ENCODE results near the gene C20orf202. TPM values are rescaled to one million over a fixed set of nuclear protein-coding genes. Genes with fewer than 3 reads are reported as not detected.

Gene C20orf202
- total RNA-seq, 1 donor, result not detected

DNA sequence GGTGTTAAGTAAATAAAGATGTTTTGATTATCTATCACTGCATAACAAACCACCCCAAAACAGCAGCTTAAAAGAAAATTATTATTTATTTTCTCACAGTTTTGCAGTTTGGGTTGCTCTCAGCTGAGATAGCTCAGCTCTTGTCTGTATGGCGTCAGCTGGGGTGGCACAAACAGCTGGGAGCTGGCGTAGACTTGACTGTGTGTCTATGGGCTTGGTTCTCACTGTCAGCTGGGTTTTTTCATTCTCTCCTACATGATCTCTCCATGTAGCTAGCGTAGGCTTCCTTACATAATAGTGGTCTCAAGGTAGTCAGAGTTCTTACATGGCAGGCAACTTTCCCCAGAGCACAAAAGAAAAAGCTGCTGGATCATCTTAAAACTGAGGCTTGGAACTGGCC lies 12.0 kb upstream of the C20orf202 start:
- Histone ChIP-seq H3K79me2 (ENCODE audit: insufficient read depth, low read length) (no peaks in the 10 kb centered on the region), H3K4me1 (ENCODE audit: insufficient read depth, low read length) (no peaks in the 10 kb centered on the region), H3K4me2 (ENCODE audit: insufficient read depth, low read length) (no peak overlapping the region), H3K36me3 (ENCODE audit: insufficient read depth, low read length) (no peaks in the 10 kb centered on the region), H3K27ac (ENCODE audit: low read depth, low read length) (no peak overlapping the region), H3K9me3 (ENCODE audit: low read depth, low read length) (no peaks in the 10 kb centered on the region), H4K20me1 (ENCODE audit: insufficient read depth, low read length) (no peaks in the 10 kb centered on the region), H2AFZ (ENCODE audit: low read length) (no peak overlapping the region), H3K4me3 (ENCODE audit: insufficient read depth, low read length) (no peak overlapping the region), H3K27me3 (ENCODE audit: insufficient read depth, low read length) (peaks cover 33% of the 10 kb centered on the region)
- DNase-seq (ENCODE audit: insufficient read length, low spot score, missing footprints), result no peak
- no peak for TF ChIP-seq CTCF (IDR thresholded peaks at IDR 0.05; ENCODE audit: extremely low read depth, low read depth, low read length)

- Histone ChIP-seq H3K36me3 (ENCODE audit: insufficient read depth, low read length) (no peaks in the 10 kb centered on the region), H3K9me3 (ENCODE audit: low read depth, low read length) (no peaks in the 10 kb centered on the region), H3K4me3 (ENCODE audit: insufficient read depth, low read length) (no peak overlapping the region), H4K20me1 (ENCODE audit: insufficient read depth, low read length) (no peaks in the 10 kb centered on the region), H3K79me2 (ENCODE audit: insufficient read depth, low read length) (no peaks in the 10 kb centered on the region), H3K4me1 (ENCODE audit: insufficient read depth, low read length) (no peaks in the 10 kb centered on the region), H3K27ac (ENCODE audit: low read depth, low read length) (no peak overlapping the region), H2AFZ (ENCODE audit: low read length) (no peak overlapping the region), H3K4me2 (ENCODE audit: insufficient read depth, low read length) (no peak overlapping the region), H3K27me3 (ENCODE audit: insufficient read depth, low read length) (peaks cover 24% of the 10 kb centered on the region)
- TF ChIP-seq CTCF (IDR thresholded peaks at IDR 0.05; ENCODE audit: extremely low read depth, low read depth, low read length), result no peak
- no peak for DNase-seq (ENCODE audit: insufficient read length, low spot score, missing footprints)
Measured at GRCh38 chr20:1195226-1195625, 8.0 kb upstream of the C20orf202 start.

DNA sequence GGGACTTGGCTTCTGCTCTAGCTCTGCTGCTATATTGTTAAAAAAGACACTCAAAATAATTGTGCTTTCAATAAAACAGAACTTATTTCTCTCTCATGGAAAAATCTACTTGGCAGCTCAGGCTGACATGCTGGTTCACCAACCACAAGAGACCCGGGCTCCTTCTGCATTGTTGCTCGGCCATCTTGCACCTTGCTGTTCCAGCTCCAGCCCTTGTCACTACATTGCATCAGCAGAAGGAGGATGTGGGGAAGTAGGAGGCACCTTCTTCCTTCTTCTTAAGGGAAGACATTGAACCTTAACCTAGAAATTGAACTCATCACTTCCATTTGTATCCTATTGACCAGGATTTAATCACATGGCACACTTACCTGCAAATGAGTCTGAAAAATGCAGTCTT lies 6.6 kb upstream of the C20orf202 start:
- Histone ChIP-seq H3K27me3 (ENCODE audit: insufficient read depth, low read length) (peaks cover 19% of the 10 kb centered on the region), H4K20me1 (ENCODE audit: insufficient read depth, low read length) (no peaks in the 10 kb centered on the region), H3K36me3 (ENCODE audit: insufficient read depth, low read length) (no peaks in the 10 kb centered on the region), H3K4me1 (ENCODE audit: insufficient read depth, low read length) (no peaks in the 10 kb centered on the region), H2AFZ (ENCODE audit: low read length) (no peak overlapping the region), H3K4me2 (ENCODE audit: insufficient read depth, low read length) (no peak overlapping the region), H3K27ac (ENCODE audit: low read depth, low read length) (no peak overlapping the region), H3K9me3 (ENCODE audit: low read depth, low read length) (no peaks in the 10 kb centered on the region), H3K79me2 (ENCODE audit: insufficient read depth, low read length) (no peaks in the 10 kb centered on the region), H3K4me3 (ENCODE audit: insufficient read depth, low read length) (no peak overlapping the region)
- no peak for TF ChIP-seq CTCF (IDR thresholded peaks at IDR 0.05; ENCODE audit: extremely low read depth, low read depth, low read length)
- no peak for DNase-seq (ENCODE audit: insufficient read length, low spot score, missing footprints)

GRCh38 chr20:1197801-1198200 lies 5.5 kb upstream of the C20orf202 start:
- no peaks in the 10 kb centered on the region for H3K79me2 ChIP-seq (ENCODE audit: insufficient read depth, low read length)
- no peaks in the 10 kb centered on the region for H3K9me3 ChIP-seq (ENCODE audit: low read depth, low read length)
- H2AFZ ChIP-seq (ENCODE audit: low read length), result no peak overlapping the region
- no peaks in the 10 kb centered on the region for H3K4me1 ChIP-seq (ENCODE audit: insufficient read depth, low read length)
- H3K36me3 ChIP-seq (ENCODE audit: insufficient read depth, low read length), result no peaks in the 10 kb centered on the region
- H4K20me1 ChIP-seq (ENCODE audit: insufficient read depth, low read length), result no peaks in the 10 kb centered on the region
- no peak for DNase-seq (ENCODE audit: insufficient read length, low spot score, missing footprints)
- H3K4me3 ChIP-seq (ENCODE audit: insufficient read depth, low read length), result no peak overlapping the region
- no peak overlapping the region for H3K27ac ChIP-seq (ENCODE audit: low read depth, low read length)
- no peak for TF ChIP-seq CTCF (IDR thresholded peaks at IDR 0.05; ENCODE audit: extremely low read depth, low read depth, low read length)
- H3K27me3 ChIP-seq (ENCODE audit: insufficient read depth, low read length), result peaks cover 19% of the 10 kb centered on the region
- no peak overlapping the region for H3K4me2 ChIP-seq (ENCODE audit: insufficient read depth, low read length)

Data from osteoblast (primary cell).